Tibial artery (tissue), 4 donors: ENCODE results near the gene SRSF1.

Experiments
- DNase-seq, 2 donors: peaks; one replicate each; pipeline ENCODE4 v3.0.0-alpha.2; 2019
- H3K27ac ChIP-seq, 2 donors: fragments of 200-600 bp; sonication (generic) in 1 of 2; 1 replicate in 1 of 2; 2 replicates in 1 of 2; pipeline ENCODE4 v1.5.1; 2018 to 2019; ENCODE audit warnings: mild to moderate bottlenecking in 1 of 2
- H3K27me3 ChIP-seq, 2 donors: fragments of 200-600 bp; sonication (generic) in 1 of 2; one replicate each; pipeline versions ENCODE4 v1.5.1 to v1.6.0; 2016 to 2019
- H3K36me3 ChIP-seq, 3 donors: fragments of 200-600 bp; sonication (generic) in 2 of 3; one replicate each; pipeline ENCODE4 v1.5.1; 2016 to 2019; ENCODE audit warnings: mild to moderate bottlenecking in 2 of 3
- H3K4me1 ChIP-seq, 4 donors: fragments of 200-600 bp; sonication (generic) in 2 of 4; 1 replicate in 3 of 4; 2 replicates in 1 of 4; pipeline ENCODE4 v1.5.1; 2016 to 2019
- H3K4me3 ChIP-seq, 2 donors: fragments of 200-600 bp; sonication (generic) in 1 of 2; 1 replicate in 1 of 2; 2 replicates in 1 of 2; pipeline ENCODE4 v1.5.1; 2018 to 2019; ENCODE audit warnings: mild to moderate bottlenecking in 2 of 2
- H3K9me3 ChIP-seq, 3 donors: fragments of 200-600 bp; sonication (generic) in 1 of 3; one replicate each; pipeline ENCODE4 v1.5.1; 2016 to 2019
- intact Hi-C: fragments of 100-400 bp; cut with DNase I; formaldehyde crosslinking; loops from one replicate; pipeline ENCODE4 v1.15.0; 2023; ENCODE audit warnings: low total_unique reads
- TF ChIP-seq, protein P1 (sequence below), 2 experiments: fragments of 200-600 bp in 1 of 2; fragments of 450-650 bp in 1 of 2; IDR thresholded peaks; one replicate each; pipeline ENCODE4 v1.5.1; 2017 to 2019; ENCODE audit warnings: antibody characterized with exemption in 2 of 2, mild to moderate bottlenecking in 1 of 2, moderate library complexity in 1 of 2

SRSF1 gene

DNA sequence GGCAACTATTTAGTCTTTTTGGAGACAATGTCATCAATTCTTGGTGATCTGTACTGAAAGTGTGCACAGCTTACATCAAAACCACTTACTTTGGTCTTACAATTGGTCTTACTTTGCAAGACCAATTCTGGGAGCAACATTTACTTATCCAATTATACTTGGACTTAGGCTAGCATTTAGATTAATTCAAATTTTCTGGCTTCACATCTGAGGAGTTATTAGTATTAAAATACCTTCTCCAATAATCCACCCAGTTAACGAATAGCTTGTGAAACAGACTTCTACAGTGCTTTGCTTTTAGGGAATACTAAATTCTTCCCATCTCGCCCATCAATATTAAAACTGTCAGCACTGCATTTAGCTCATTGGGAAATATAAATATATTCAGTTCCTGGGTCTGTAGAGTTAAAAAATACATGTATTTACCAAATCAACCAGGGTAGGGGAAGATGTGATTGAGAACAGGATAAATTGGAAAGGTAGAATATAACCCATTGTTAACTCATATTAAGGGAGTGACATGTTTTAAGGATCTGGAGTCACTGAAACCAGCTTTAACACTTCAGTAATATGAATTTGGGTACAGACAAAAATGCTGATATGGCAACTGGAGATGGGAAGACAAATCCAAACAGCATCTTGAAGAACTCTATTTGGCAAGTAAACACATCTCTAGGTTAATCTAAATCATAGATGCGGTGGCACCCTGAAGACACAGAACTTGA, 9.8 kb downstream of the SRSF1 start:
- no peak overlapping the region for H3K4me3 ChIP-seq
- intact Hi-C loops: loop anchor here (2.0 kb wide), 1 partner anchor 130 kb away; no protein-coding TSS in a partner anchor
- TF ChIP-seq, protein P1, sequence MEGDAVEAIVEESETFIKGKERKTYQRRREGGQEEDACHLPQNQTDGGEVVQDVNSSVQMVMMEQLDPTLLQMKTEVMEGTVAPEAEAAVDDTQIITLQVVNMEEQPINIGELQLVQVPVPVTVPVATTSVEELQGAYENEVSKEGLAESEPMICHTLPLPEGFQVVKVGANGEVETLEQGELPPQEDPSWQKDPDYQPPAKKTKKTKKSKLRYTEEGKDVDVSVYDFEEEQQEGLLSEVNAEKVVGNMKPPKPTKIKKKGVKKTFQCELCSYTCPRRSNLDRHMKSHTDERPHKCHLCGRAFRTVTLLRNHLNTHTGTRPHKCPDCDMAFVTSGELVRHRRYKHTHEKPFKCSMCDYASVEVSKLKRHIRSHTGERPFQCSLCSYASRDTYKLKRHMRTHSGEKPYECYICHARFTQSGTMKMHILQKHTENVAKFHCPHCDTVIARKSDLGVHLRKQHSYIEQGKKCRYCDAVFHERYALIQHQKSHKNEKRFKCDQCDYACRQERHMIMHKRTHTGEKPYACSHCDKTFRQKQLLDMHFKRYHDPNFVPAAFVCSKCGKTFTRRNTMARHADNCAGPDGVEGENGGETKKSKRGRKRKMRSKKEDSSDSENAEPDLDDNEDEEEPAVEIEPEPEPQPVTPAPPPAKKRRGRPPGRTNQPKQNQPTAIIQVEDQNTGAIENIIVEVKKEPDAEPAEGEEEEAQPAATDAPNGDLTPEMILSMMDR (IDR thresholded peaks at IDR 0.05): no peak

DNA sequence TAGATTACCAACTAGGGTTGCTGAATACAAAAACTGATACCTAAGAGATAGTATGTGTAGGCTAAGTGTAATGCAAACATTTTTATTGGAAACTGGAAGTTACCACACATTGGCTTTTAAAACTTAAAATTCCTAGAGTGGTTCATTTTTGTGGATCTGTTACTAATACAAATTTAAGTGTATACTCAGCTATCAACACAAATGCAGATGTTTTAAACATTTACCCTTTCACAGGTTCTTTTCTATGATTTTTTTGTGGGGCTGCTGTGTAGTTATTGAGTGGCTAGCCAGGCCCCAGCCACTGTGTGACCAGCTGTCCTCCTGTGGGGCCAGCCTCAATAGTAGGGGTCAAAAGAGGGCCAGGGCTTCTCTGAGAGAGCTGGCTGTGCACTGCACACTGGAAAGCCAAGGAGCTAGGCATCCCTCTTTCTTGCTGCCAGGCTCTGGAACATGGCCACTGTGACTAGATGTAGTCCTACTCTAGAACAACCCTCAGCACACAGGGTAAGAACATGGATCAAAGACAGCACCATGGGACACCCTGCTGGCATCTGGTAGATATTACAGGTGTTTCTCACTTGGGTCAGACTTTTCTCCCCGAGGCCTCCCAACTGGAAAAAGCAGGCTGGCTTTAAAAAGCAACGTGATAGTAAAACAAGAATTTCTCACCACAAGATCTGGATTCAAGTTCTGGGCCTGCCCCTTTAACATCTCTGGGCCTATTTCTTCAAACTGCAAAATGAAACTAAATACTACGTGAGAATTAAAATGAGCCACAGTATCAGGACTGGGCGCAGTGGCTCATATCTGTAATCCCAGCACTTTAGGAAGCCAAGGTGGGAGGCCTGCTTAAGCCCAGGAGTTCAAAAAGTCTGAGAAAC, 11.7 kb downstream of the SRSF1 start:
- H3K36me3 ChIP-seq: peaks cover under 1 to 14% (median 8%) of the 10 kb centered on the region in 3 donors
- H3K9me3 ChIP-seq: no peaks in the 10 kb centered on the region
- intact Hi-C loops: no loop called here
- peaks cover 0 to 18% (median 7%) of the 10 kb centered on the region in 4 donors for H3K4me1 ChIP-seq
- TF ChIP-seq, protein P1 (IDR thresholded peaks at IDR 0.05): peak; percentile 65 to 76
- H3K4me3 ChIP-seq: no peak overlapping the region
- DNase-seq: peak; percentile 60 to 87
- H3K27me3 ChIP-seq: no peaks in the 10 kb centered on the region
- peak overlapping the region; percentile 61 to 66 for H3K27ac ChIP-seq

More for the DNA sequence above, 9.8 kb downstream of the SRSF1 start:
- H3K27me3 ChIP-seq: no peaks in the 10 kb centered on the region
- no peak for DNase-seq
- peaks cover 6 to 25% (median 20%) of the 10 kb centered on the region in 3 donors for H3K36me3 ChIP-seq
- peaks cover 0 to 23% (median 13%) of the 10 kb centered on the region in 4 donors for H3K4me1 ChIP-seq
- H3K27ac ChIP-seq: no peak overlapping the region
- H3K9me3 ChIP-seq: no peaks in the 10 kb centered on the region

DNA sequence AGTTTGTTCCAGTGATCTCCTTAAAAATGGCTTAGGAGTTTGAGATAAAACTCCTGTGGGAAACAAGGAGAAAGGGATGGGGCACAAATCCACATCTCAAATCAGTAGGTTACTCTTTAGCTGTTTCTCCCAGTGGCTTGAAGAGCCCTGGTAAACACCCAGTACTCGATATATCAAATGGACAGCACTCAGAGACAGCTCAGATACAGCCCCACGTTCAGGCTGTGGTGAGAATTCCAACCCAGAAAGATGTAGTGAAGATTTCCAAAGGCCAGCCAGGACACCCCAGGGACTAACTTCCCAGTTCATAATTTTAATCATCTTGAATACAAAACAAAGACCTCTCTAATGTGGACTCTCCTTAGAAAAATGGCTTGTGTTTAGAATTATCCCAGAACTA, 12.6 kb downstream of the SRSF1 start:
- Histone ChIP-seq H3K4me3 (no peak overlapping the region), H3K36me3 (peaks cover 0 to 11% (median 0%) of the 10 kb centered on the region in 3 donors), H3K9me3 (no peaks in the 10 kb centered on the region), H3K27me3 (no peaks in the 10 kb centered on the region), H3K4me1 (peaks cover 0 to 18% (median 7%) of the 10 kb centered on the region in 4 donors), H3K27ac (peak overlapping the region; percentile 61 to 66)
- TF ChIP-seq, protein P1 (IDR thresholded peaks at IDR 0.05): no peak
- intact Hi-C loops: no loop called here
- DNase-seq: no peak

DNA sequence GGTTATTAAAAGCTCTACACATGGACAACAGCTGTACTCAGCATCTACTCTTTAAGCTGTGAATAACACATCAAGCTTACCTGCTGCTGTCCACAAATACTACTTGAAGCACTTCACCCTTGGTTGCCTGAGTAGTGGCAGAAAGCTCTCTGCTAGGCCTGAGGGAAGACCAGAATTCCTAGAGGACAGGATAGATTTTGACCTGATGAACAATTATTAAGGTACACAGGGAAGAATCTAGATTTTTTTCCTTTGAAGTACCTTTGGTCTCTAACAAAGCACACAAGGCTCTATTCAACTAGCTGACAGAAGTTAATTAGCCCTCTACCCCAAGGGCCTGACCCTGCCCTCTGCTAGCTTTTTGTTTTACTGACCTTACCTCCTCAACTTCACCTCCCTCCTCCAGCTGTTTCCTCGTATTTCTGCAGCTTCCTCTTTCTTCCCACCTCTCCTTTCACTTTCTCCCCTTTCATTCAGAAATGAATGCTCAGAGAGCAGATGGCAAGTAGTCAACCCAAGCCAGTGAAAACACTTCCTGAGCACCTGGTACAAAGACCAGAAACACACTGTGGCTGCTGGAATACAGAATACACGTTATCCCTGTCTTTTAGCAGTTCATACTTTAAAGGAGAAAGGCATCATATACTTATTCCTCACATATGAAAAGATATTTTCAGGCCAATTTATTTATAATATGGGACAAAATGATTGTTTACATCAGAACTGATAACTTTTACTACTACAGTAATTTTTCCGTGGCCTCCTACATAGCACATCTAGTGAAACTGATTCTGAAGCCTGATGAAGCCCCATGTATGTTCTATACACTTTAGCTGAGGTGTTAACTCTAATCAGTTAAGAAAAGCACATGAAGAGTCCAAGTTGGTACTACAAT, 13.3 kb downstream of the SRSF1 start:
- Histone ChIP-seq H3K4me1 (peaks cover 0 to 25% (median 10%) of the 10 kb centered on the region in 4 donors), H3K27ac (peak overlapping the region; percentile 61 to 66), H3K4me3 (no peak overlapping the region), H3K36me3 (peaks cover 0 to 11% (median 0%) of the 10 kb centered on the region in 3 donors), H3K27me3 (no peaks in the 10 kb centered on the region), H3K9me3 (no peaks in the 10 kb centered on the region)
- DNase-seq: no peak
- TF ChIP-seq, protein P1 (IDR thresholded peaks at IDR 0.05): no peak
- intact Hi-C loops: no loop called here

DNA sequence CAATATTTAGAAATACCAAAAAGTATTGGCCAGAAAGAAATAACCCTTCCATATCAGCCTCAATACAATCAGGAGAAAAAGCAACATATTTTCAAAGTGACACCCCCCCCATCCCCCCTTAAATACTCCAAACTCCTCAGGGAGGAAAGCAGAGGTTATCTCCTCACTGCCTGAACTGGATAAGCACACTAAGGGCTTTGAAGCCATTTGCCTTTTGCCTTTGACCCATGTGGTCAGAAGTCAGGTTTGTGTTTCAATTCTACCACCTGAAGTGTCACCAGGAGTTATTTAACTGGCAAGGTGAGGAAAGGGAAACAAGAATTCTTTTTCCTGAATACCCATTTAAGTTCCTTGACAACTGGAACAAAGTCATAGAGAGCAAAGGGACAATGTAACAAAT, 15.5 kb downstream of the SRSF1 start:
- H3K4me3 ChIP-seq: no peak overlapping the region
- no peaks in the 10 kb centered on the region for H3K9me3 ChIP-seq
- no peak overlapping the region for H3K27ac ChIP-seq
- H3K4me1 ChIP-seq: peaks cover 0 to 28% (median 11%) of the 10 kb centered on the region in 4 donors
- DNase-seq: no peak
- TF ChIP-seq, protein P1 (IDR thresholded peaks at IDR 0.05): no peak
- no peaks in the 10 kb centered on the region for H3K27me3 ChIP-seq
- intact Hi-C loops: no loop called here
- H3K36me3 ChIP-seq: no peaks in the 10 kb centered on the region
